GM19099 (cell line): Measurements from ENCODE around the gene ZNF341.

Experiments
- POLR2A ChIP-seq: IDR thresholded peaks from 3 replicates; pipeline ENCODE4 v1.6.1; 2011; ENCODE audit warnings: low read depth; ENCODE audit not compliant: insufficient read length; ENCODE audit errors: extremely low read depth

ZNF341 gene

DNA sequence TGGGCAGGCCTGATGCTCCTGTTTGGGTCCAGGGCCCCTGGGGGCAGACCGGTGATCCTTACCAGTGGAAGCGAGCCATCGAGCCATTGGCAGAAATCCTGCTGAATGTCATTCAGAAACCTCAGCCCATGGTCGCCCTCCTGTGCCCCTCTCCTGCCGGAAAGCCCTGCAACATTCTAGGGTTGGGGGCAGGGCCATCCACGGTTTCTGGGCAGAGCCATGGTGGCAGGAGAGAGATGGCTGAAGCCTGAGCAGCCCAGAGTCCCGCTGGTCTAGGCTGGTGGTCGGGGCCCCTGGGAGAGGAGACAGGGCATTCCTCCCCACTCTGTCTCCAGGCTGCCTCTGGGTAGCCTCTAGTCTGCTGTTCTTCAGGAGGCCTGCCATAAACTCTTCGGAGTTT is 59.7 kb downstream of the ZNF341 start:
- no peak for TF ChIP-seq POLR2A

DNA sequence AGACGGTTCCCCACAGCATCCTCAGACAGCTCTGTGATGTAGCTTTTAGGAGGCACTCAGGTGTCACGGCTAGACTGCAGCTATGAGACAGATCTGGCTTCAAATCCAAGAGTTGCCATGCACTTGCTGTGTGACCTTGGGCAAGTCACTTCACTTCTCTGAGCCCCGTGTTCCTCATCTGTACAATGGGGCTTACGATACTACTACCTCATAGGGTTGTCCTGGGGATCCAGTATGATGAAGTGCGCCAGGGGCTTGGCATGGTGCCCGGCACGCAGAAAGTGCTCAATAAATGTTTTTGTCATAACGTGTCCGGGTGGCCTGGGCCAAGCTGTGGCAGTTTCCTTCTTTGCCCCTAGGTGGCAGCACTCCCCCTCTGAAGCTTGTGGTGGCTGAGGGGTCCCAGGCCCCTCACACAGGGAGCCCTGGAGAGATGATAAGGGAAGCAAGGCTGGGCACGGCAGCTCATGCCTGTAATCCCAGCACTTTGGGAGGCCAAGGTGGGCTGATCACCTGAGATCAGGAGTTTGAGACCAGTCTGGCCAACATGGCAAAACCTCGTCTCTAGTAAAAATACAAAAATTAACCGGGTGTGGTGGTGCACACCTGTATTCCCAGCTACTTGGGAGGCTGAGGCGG is 60.3 kb downstream of the ZNF341 start:
- TF ChIP-seq POLR2A = no peak

DNA sequence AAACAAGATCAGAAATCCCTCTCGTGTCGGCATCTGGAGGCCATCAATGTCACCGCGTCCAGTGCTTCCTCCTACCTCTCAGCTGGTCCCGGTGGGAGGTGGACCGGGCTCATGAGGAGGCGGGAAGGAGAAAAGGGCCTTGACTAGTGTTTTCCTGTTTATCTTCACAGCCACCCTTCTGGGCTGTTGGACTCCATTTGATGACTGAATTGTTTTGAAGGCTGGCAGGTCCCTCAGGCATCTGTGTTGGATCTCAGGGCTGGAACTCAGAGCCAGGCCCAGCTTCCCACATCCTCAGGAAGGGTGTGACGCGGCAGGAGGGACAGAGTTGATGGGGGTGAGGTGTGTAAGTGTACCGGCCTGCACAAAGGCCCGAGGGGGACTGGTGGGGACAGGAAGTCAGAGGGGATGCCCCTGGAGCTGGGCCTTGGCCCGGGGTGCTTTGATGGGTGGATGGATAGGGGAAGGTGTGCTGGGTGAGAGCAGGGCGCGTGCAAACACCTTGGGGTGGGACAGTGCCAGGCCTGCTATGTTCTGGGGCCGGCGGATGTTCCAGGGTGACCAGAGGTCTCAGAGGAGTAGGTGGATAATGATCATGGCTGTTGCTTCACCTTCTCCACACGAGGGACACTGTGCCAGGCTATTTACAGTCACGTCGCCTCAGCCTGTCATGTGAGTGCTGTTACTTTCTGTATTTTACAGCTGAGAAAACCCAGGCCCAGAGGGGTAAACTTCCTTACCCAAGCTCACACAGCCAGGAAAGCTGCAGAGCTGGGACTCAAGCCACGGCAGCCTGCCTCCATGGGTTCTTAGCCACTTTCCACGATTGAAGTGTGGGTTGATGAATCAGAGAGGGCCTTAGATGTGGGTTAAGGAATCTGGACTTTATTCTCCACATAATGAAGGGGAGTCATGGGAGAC is 61.5 kb downstream of the ZNF341 start:
- TF ChIP-seq POLR2A = no peak

DNA sequence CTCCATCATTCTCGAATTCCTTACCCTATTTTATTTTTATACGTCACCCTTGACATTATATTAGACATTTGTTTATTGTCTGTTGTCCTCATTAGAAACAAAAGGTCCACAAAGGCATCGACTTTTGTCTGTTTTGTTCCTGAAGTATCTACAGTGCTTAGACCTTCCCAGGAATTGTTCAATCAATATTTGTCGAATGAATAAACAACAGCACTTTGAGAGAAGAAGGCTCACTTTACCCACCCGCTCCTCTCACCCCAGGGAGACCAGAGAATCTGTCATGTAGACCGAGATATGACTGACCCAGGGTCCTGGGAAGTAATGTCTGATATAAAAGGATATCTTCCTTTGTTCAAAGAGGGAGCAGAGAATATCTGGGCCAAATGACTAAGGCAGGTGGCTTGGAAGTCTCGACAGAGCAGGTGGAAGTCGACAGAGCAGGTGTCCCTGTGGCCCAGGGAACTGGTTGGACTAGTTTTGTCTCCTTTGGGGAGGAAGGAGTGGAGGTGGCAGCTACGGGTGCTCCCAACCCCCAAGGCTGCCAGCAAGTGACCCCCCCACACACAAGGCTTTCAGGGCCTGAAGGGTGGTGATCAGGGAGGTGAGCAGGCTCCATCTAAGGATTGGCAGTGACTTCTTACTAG is 64.6 kb downstream of the ZNF341 start:
- no peak for TF ChIP-seq POLR2A

DNA sequence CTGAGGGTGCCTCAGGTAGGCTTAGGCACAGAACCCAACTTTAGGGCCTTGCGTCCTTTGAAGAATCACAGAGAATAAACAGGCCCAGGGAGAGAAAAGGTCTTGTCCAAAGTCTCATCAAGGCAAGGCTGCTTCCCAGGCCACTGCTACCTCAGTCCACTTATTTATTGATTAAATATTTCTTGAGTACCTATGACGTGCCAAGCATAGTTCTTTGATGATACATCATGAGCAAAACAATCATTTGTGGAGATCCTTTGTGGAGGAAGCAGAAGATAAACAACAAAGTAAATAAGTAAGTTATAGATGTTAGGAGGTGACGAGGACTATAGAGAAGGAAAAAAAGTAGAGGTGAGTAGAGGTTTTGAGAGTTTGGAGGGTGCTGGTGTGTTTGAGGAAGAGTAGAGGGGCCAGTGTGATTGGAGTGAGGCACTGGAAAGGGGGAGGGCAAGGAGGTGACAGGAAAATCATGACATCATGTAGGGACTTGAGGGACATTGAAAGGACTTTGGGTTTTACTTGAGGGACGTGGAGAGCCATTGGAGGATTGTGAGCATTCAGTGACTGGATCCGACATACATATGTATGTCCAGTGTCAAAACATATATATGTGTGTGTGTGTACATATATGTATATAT is 65.2 kb downstream of the ZNF341 start:
- TF ChIP-seq POLR2A = no peak

DNA sequence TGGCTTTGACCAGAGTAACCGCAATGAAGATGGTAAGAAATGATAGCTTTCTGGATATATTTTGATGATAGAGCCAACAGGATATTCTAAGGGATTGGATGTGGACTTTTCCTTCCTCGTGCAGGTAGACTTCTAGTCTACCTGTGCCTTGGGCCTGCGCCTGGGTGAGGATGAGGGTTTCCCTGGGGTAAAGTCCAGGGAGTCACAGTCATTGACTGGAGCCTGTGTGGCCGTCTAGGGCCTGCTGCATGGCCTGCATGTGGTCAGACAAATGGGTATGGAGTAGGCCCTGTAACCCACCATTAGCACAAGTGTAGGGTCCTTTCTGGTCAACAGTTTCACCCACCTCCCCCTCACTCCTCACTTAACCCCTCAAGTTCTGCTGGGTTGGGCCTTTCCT is 66.6 kb downstream of the ZNF341 start:
- no peak for TF ChIP-seq POLR2A

DNA sequence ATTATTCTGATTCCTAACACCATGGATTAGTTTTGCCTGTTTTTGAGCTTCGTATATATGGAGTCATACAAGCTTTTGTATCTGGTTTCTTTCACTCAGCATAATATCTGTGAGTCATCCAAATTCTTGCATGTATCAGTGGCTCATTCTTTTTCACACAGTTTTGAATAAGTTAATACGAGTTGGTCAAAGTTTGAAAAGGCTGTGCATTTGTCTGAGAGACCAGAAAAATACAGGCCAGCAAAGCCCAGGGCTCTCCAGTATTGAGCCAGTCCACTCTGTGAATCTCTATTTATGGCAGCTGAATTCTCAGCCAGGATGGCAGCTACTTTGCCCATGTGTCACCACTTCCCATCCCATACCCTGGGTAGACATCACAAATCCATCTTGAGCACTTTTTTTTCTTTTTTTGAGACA is 72.1 kb downstream of the ZNF341 start:
- TF ChIP-seq POLR2A = no peak

DNA sequence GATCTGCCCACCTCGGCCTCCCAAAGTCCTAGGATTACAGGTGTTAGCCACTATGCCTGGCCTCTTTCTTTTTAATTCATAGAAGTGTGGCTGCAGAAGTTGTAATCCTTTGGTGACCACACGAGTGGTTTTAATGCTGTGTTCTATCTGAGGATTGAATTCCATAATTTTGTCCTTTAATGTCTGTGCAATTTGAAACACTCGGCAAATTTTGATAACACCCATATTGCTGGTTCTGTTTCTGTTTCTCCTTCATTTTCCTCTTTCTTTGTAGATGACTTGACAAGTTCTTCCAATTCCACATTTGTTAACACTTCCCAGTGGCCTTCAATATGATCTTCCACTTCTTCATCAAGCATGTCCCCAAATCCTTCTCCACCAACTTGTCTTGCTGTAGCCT is 76.6 kb downstream of the ZNF341 start:
- TF ChIP-seq POLR2A = no peak

DNA sequence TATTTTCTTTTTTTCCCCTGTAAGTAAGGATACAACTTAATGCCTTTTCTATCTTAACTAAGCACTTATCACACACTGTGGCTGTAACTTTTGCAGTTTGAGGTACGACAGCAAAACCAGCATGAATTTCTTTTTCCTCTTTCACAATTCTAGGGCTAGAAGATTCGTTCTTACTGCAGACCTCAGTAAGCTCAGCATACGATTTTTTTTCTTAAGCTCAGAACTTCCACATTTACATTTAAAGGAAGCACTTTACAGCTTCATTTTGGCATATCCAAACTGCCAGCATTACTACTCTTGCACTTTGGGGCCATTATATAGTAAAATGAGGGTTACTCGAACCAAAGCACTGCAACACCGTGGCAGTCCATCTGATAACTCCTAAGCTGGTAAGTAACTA is 78.5 kb downstream of the ZNF341 start:
- no peak for TF ChIP-seq POLR2A

DNA sequence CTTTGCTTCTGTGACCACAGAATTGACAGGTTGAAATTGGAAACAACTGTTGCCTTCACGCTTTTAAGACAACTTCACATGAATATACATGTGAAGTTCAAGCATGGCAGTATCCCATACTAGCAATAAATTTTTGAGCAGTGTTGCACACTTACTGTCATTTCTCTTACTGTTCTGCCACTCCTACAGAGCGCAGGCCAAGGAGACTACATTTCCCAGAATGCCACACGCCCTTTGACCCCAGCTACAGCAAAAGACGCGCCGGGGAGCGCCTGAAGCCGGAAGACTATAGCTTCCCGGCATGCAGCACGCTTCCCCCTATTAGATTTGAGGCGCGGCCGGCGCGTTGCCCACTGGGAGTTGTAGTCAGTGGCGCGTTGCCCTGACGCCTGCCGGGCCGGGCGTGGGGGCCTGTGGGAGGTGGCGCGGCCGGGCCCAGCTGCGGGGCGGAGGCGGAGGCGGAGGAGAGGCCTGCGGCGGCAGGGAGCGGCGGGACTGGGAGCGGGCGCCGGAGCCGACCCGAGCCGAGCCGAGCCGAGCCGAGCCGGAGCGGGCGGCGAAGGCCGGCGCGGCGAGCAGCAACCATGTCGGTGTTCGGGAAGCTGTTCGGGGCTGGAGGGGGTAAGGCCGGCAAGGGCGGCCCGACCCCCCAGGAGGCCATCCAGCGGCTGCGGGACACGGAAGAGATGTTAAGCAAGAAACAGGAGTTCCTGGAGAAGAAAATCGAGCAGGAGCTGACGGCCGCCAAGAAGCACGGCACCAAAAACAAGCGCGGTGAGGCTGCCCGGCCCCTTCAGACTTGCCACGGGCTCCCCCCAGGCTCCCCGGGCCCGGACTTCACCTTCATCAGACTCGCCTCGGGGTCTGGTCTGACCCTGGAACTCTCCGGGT is 79.3 kb downstream of the ZNF341 start, which contains the start of gene CHMP4B:
Gene CHMP4B, plus strand, starts transcription at position 464 of the 891 bp plus-strand sequence. Its CDS starts 121 bp downstream, at position 585.
- TF ChIP-seq POLR2A = peak; percentile 64

DNA sequence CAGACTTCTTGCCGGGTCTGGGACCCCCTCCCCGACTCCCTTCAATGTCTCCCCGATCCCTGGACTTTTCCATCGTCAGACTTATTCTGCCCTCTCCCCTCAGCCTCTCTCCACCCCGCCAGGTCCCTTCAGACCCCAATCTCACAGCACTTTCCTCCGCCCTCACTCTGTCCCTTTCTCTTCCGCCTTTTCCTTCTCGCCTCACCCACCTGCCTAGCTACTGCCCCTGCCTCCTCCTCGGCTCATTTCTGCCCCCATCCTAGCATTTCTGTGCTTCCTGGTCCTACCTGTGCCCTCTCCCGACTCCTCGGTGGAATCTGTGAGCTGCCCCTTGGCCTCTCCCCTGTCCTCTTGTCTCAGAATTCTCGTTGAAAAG is 80.0 kb downstream of the ZNF341 start:
- no peak for TF ChIP-seq POLR2A

DNA sequence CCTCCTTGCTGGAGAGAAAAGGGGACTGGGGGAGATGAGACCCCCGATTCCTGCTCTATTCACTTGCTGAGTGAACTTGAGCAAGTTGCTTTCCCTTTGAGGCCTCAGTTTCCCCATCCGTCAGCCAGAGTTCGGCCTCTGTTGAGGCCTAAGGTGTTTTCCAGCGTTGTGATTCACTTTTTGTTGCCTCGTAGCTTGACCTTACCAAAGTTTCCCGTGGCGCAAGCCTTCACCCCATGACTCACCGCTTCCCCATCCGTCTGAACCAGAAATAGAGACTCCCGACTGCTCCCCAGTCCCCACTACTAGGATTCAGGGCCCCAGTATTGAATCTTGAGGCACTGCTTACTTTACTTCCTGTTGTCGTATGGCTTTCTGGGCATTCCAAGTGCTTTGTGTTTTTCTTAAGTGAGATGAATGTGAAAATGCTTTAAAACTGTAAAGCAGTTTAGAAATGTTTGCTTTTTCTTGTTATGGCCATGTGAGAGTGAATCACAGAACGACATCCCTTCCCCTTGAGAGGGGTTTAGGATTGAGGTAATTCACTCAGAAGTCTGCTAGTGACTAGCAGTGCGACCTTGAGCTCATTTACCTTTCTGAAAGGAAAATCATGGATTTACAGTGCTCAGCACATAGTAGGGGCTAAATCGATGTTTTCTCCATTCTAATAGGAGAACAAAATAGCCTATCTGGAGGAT is 80.5 kb downstream of the ZNF341 start:
- TF ChIP-seq POLR2A = no peak

DNA sequence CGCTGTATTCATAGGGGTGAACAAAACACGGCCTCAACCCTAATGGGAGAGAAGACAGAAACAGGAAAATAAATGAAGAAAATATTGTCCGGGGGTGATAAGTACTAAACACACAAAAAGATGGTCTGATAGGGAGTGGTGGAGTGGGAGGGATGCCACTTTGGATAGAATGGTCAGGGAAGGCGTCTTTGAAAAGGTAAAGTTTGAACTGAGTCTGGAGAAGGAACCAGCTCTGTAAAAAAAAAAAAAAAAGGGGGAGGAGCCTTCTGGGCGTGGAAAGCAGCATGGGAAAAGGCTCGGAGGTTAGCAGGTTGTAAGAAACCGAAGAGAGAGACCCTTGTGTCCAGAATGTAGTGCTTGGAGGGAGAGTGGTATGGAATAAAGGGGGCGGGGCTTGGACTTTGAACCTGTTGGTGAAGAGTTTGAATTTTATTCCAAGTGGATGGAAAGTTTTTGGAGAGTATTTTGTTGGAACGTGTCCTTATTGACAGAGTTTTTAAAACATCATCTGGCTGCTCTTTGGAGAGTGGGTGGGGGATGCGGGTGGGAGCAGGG is 81.2 kb downstream of the ZNF341 start:
- no peak for TF ChIP-seq POLR2A
